Neural crest cell (in vitro differentiated cells): ENCODE results near the gene CR1L. TPM values are rescaled to one million over a fixed set of nuclear protein-coding genes. Genes with fewer than 3 reads are reported as not detected.
"Not testable (repeated sequence)": the region's sequence is repeated elsewhere in the genome, so short reads cannot be mapped to it uniquely, and the experiment has no call there.

Experiments used
- DNase-seq: peaks from one replicate; pipeline ENCODE4 v3.0.0; 2021; ENCODE audit warnings: low read depth, mixed read lengths, low spot score
- H3K27ac Mint-ChIP-seq: one replicate; pipeline ENCODE4 v1.8.0; 2021; ENCODE audit warnings: mild to moderate bottlenecking, mixed read lengths; ENCODE audit not compliant: unreplicated experiment
- H3K27me3 Mint-ChIP-seq: 2 replicates; pipeline ENCODE4 v1.8.0; 2021; ENCODE audit warnings: low read depth, mild to moderate bottlenecking, mixed read lengths
- H3K36me3 Mint-ChIP-seq: 2 replicates; pipeline ENCODE4 v1.8.0; 2021; ENCODE audit warnings: low read depth, mild to moderate bottlenecking, mixed read lengths
- H3K4me1 Mint-ChIP-seq: 2 replicates; pipeline ENCODE4 v1.8.0; 2021; ENCODE audit warnings: mixed read lengths
- H3K4me3 Mint-ChIP-seq: one replicate; pipeline ENCODE4 v1.8.0; 2021; ENCODE audit warnings: mild to moderate bottlenecking, mixed read lengths
- H3K9me3 Mint-ChIP-seq: 2 replicates; pipeline ENCODE4 v1.8.0; 2021; ENCODE audit warnings: mixed read lengths
- CTCF ChIP-seq: fragments of 200-600 bp; sonication (generic); conservative IDR thresholded peaks from 2 replicates; pipeline ENCODE4 v1.5.0; 2021; ENCODE audit warnings: antibody characterized with exemption, mild to moderate bottlenecking
- total RNA-seq: library from RNA; stranded (reverse); gene quantifications from 2 replicates; pipeline ENCODE4 v1.2.1, GENCODE V29; 2021

The CR1L gene
- total RNA-seq, 1 donor from 2014 or later = not detected

GRCh38 chr1:207747627-207748492 is 102.9 kb downstream of the CR1L start:
- no peak for DNase-seq
- Mint-ChIP-seq H3K27me3 (no peaks in the 10 kb centered on the region), H3K4me1 (peaks cover 21% of the 10 kb centered on the region)

GRCh38 chr1:207748737-207749528 is 104.0 kb downstream of the CR1L start:
- Mint-ChIP-seq H3K9me3 (peaks cover 3% of the 10 kb centered on the region), H3K27ac (no peak overlapping the region), H3K4me1 (peaks cover 29% of the 10 kb centered on the region), H3K27me3 (no peaks in the 10 kb centered on the region), H3K36me3 (no peaks in the 10 kb centered on the region), H3K4me3 (no peak overlapping the region)
- no peak for TF ChIP-seq CTCF
- DNase-seq = no peak

More at GRCh38 chr1:207747627-207748492, 102.9 kb downstream of the CR1L start:
- H3K4me3 Mint-ChIP-seq = peak overlapping the region; percentile 34
- no peak for TF ChIP-seq CTCF
- H3K36me3 Mint-ChIP-seq = no peaks in the 10 kb centered on the region
- peaks cover 3% of the 10 kb centered on the region for H3K9me3 Mint-ChIP-seq
- H3K27ac Mint-ChIP-seq = no peak overlapping the region

GRCh38 chr1:207750631-207751305 is 105.8 kb downstream of the CR1L start:
- DNase-seq = no peak
- no peak for TF ChIP-seq CTCF
- H3K27me3 Mint-ChIP-seq = no peaks in the 10 kb centered on the region
- peak overlapping the region; percentile 100 for H3K4me3 Mint-ChIP-seq
- peaks cover 3% of the 10 kb centered on the region for H3K9me3 Mint-ChIP-seq
- H3K27ac Mint-ChIP-seq = no peak overlapping the region
- H3K36me3 Mint-ChIP-seq = peaks cover 1% of the 10 kb centered on the region
- H3K4me1 Mint-ChIP-seq = peaks cover 47% of the 10 kb centered on the region

GRCh38 chr1:207751463-207751789 is 106.5 kb downstream of the CR1L start:
- H3K9me3 Mint-ChIP-seq = not testable (repeated sequence)

GRCh38 chr1:207751790-207752455 is 107.0 kb downstream of the CR1L start, which contains the start of gene CD46:
Gene CD46, plus strand, starts transcription at chr1:207752054. Its CDS starts 159 bp downstream, at chr1:207752213.
- H3K27me3 Mint-ChIP-seq = no peaks in the 10 kb centered on the region
- H3K9me3 Mint-ChIP-seq = peaks cover 3% of the 10 kb centered on the region
- peaks cover 4% of the 10 kb centered on the region for H3K36me3 Mint-ChIP-seq
- peak within 1 kb of the TSS; percentile 100 for H3K4me3 Mint-ChIP-seq
- H3K27ac Mint-ChIP-seq = peak within 1 kb of the TSS; percentile 99
- H3K4me1 Mint-ChIP-seq = peaks cover 51% of the 10 kb centered on the region
- no peak for TF ChIP-seq CTCF
- DNase-seq = peak; percentile 86

More at GRCh38 chr1:207751463-207751789, 106.5 kb downstream of the CR1L start:
- not testable (repeated sequence) for H3K36me3 Mint-ChIP-seq, DNase-seq, H3K27me3 Mint-ChIP-seq
- H3K27ac Mint-ChIP-seq = peak overlapping the region; percentile 93
- peak overlapping the region; percentile 100 for H3K4me3 Mint-ChIP-seq
- H3K4me1 Mint-ChIP-seq = peaks cover 51% of the 10 kb centered on the region
